Measurements from ENCODE around the gene TMPRSS13.

The TMPRSS13 gene

DNA sequence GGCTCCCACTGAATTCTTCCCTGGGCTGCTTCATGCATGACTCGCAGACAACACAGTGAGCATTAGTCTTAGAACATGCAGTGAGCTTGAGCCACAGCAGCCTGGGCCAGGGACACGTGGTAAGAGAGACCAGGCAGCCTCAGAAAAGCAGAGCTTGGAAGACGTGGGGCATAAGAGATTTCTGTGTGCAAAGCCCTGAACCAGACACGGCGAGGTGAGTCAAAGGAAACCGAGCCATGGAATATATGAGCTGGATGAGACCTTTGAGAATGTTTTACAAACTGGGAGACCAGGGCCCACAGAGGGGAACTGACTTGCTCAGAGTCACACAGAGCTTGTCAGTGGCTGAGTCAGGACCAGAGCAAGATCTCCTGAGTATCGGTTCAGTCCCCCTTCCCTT lies 44.2 kb downstream of the TMPRSS13 start:
- DNase-seq: no peak

DNA sequence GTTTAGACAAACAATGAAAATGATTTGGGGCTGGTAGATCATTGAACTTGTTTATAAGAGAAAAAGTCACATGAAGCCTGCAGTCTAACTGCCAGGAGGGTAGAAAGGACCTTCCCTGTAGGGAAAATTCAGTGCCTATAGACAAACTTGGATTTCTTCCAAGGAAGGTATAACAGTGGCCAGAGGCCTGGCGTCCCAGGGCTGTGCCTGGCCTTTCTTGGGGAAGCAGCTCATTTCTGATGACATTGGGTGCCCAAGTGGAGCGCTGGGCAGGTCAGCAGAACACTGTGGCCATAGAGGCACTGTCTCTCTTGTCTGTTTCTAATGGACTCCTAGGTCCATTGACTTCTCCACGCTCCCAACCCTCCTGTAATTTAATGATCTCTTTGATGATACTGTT lies 46.1 kb downstream of the TMPRSS13 start:
- DNase-seq: no peak

DNA sequence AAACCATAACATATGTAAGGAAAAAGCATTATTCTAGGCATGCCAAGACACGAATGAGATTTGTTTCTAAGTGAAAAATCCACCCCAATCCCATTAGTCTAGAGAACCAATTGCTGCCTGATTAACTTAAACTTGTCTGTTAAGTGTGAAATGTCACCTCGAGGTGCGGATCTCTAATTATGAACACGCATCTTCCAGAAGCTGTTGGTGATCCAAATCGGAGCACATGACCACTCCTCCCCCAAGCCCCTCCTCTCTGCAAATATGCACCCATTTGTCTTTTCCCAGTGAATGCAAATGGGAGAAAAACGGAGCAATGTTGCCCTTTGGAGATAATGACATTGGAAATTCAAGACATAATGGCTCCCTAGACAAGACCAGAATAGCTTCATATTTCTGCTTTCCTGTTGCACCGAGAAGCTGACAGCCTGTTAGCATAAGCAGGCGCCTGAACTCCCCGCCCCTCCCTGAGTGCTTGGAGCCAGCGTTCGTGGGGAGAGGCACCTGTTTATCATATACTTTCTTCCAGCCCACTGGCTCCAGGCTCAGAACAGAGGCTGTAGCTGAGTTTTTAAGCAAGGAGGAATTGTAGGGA lies 46.8 kb downstream of the TMPRSS13 start:
- DNase-seq: no peak

DNA sequence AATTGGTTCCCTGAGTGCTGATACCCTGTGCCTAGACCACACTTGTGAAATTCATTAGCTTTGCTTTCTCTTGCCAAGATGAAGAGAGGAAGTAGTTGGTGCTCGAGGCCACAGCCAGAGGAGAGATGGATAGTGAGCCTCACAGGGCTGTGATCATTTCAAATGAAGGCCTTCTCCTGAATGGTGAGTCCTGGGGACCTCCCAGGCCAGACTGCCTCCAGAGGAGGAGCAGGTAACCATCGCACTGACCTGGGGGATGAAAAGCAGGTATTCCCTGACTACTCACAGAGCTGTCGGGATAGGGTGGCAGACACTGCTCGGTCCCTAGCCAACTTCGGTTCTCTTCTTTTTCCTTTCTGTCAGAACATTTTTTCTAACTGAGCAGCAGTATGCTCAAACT lies 48.0 kb downstream of the TMPRSS13 start:
- DNase-seq: no peak

DNA sequence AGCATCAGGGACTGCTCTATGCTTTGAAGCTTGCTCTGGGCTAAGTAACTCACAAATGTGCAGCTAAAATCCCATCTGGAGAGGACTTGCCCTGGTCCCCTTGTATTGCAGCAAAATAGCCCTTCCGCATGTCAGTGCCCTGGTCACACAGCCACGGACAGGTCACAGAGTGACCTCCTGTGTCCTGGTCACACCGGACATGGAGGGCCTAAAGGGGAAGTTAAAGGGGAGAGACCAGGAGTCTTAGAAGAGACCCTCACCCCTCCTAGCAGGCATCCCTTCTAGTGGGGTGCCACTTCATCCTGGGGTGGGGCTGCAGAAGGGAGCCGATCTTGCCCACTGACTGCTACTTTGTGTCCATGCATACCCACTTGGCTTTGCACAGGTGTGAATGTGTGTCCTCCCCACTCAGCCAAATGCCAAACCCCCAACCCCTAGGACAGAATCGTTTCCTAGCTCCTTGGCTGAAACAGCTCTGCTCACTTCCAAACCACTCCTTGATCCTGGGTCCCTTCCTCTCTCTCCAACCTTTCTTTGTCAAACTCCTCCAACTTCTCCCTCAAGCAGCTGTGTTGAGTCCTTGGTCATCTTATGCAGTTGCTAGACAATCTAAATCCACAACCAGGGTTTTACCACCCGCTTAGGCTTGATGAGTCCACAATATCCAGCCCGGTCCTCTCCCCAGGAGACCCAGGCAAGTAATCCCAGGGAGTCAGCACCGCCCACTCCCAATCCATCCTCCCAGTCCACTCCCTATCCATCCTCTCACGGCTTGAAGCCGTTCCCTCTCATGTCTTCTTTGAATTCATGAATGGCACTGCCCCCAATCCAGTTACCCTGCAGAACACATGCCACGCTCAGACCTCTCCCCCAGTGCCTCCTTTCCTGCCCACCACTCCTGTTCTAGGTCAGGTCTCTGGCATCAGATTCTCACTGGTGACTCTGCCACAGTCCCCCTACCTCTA lies 49.4 kb downstream of the TMPRSS13 start:
- no peak for DNase-seq

DNA sequence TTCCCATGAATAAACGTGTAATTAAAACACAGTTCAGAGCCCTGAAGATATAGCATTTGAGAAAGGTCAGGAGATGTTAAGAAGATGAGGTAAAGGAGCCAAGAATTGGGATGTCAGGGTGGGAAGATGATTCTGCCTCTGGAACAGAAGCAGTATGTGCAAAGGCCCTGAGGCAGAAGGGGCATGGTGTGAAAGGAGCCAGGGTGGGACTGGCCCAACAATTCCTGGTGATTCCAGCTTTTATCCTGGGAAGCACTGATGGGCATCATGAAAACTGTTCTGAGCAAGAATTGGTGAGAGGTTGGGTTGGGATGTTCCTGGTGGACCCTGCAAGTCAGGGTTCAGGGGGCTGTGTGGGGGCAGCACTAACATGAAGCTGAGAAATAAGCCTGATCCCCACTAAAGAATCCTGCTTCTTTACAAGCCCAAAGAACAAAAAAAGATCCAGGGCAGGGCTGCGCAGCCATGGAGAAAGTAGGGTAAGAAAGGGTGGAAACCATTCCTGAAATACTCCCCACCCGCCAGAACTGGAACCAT lies 50.2 kb downstream of the TMPRSS13 start:
- DNase-seq: no peak

DNA sequence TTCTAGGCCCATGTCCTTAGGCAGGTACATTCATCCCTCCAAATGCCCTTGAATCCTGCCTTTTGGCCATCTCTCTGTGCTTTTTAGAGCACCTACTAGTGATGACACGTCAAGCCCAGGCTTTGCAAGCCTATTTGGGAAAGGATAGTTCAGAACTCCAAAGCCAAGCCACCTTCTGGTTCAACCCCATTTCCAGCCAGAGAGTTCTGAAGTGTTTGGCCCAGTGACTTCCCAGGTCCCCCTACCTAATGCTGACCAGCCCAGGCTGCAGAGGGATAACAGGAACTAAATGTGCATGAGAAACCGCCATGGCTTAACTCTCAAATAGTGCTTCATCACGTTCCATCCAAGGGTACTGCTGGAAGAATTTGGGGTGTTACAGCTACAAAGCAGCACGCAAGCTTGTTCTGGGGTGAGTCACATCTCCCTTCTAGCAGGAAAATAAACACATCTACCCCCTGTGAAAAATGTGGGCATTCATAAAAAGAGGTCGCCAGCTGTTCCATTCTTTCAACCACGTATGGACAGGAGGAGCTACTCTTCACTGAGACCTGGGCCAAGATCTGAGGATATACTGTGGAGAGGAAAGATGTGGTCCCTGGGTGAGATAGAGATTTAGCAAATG lies 50.8 kb downstream of the TMPRSS13 start:
- DNase-seq: no peak

DNA sequence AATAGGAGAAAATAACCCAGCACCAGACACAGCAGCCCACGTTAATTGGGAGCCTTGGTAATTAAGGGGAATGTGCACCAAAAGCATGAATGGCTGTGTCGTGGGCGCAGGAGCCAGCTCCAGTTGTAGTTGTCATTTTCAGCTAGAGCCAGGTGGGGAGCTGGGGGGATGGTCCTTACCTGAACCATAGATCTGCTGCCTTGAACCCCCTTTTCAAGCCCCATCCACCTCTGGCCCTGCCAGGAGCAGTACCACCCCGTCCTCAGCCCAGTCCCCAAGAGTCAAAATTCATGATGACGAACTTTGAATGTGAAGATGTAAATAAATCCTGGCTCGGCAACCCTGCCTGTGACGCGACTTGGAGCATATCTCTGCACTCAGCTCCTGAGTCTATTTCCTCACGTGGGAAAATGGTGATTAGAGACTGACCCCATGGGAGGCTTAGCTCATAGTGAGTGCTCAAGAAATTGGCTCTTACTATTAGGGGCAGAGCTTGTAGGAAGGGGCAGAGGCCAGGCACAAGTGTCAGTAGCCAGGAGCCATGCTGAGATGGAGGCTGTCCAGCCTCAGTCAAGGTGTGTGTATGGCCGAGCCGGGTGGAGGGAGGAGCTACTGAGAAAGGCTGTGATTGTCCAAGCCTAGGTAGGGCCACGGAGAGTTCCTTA lies 52.0 kb downstream of the TMPRSS13 start:
- no peak for DNase-seq

DNA sequence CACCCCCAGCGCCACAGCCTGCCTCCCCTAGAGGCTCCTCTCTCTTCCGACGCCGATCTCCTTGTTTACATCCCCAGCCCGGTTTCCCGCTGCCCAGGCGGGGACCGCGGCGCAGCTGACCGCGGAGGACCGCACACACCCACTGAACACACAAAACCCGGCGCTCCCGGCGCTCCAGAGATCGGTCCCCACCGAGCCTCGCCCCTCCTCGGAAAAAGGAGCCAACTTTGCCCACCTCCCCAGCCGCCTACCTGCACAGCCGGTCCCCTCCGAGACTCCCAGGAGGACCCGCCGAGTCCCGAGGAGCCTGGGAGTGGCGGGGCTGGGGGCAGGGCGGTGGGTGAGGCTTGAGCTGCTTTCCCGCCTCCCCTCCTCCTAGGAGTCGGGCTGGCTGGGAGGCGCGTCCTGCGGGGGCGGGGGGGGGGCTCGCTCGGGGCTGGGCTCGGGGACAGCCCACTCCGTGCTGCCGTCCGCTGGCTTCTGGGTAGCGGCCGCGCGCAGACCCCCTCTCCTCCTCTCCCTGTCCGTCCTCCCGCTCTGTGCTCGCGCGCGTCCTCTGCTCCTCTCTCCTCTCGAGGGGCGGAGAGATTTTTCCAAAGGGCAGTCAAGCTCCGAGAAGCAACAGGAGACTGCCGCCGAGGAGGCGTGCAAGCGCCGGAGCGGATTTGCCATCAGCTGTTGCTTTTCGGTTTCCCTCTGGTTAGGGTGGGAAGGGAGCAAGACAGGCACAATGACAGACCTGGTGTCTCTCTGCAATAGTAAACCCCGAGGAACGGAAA lies 52.7 kb downstream of the TMPRSS13 start, which contains the start of gene FXYD6:
Gene FXYD6 (minus strand): TSS at position 318 of the 779 bp plus-strand sequence. CDS start 33,882 bp downstream, outside the sequence.
- DNase-seq: no peak

DNA sequence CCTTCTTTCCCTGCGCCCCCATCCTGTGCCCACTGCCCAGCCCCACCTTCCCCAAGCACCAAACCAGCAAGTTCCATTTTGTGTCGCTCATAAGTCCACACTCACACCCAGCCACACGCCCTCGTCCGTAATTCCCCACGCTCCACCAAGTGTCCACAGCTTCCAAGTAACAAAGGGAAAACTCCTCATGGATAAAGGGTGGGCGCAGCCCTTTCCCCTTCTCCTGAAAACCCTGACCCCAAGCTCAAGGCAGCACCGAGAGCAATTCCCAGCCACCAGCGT lies 53.2 kb downstream of the TMPRSS13 start:
- no peak for DNase-seq

DNA sequence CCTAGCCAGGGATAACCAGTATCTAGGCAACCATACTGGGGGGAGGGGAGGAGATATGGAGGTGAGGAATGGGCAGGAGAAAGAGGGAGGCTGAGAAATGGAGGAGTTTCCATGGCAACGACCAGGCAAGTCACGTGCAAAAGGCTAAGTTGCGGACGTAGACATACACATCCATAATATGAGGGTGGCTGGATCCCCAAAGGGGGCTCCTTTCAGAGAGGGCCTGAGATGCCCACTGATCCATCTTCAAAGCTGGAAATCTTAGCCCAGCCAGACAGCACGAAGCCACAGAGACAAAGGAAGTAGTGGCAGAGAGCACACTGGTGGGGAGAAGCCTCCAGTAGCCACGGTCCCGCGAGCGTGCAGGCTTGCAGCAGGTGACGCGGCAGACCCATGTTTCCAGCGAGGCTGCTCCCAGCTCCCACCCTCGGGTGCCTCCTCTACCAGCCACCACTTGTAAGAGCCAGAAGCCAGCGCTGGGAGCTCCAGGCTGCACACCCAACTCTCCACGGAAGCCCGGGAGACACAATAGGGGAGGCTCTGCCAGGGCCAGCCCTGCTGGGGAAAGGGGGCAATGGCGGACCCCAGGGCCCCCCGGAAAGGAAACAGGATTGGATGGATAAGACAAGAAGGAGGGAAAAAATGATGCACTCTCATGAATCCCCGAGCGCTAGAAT lies 53.7 kb downstream of the TMPRSS13 start:
- peak; percentile 20 for DNase-seq

DNA sequence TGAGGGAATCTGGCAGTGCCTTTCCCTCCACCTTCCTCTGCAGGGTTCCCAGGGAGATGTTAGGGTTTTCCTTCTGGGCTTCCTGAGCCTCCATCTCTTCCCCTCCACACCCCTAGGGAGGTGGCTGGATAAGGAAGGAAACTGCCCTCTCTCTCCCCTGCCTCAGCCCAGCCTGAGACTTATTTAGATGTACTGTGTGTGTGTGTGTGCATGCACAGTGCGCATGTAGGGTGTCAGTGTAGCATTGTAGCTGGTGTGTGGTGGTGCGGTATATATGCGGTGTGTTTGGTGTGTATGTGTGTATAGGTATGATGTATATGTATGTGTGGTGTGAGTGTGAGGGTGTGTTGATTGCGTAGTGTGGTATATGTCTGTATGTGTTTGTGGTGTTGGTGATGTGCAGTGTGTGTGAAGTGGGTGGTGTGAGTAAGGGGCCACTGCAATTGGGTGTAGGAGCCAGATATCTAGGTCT lies 54.3 kb downstream of the TMPRSS13 start:
- no peak for DNase-seq

DNA sequence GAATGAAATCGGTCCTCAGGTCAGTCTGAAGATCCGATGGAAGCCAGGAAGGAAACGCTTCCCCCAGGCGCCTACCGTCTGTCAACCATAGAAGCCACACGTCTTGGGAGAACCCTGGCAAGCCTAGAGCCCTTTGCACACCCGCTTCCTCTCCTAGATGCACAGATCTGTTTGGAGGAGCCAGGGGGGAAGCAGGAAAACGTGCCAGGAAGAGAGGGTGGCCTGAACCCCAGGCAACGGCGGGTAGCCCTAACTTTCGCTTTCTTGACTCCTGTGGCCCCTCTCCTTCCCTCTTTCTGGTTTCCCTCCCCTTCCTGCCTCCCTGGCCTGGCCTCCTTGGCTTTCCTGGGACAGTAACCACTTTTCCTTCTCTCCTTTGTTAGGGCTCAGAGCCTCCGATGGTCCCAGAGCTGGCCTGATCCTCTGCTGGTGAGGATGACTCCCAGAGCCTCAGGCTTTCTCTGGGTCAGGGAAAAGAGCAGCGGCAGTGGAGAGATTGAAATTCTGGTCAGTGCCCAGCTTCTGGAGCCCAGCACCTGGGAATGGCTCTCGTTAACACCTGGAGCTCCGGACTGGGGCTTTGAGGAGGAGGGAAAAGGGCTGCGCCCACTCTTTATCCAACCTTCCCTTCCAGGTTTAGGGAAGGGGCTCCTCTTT lies 54.8 kb downstream of the TMPRSS13 start:
- no peak for DNase-seq

DNA sequence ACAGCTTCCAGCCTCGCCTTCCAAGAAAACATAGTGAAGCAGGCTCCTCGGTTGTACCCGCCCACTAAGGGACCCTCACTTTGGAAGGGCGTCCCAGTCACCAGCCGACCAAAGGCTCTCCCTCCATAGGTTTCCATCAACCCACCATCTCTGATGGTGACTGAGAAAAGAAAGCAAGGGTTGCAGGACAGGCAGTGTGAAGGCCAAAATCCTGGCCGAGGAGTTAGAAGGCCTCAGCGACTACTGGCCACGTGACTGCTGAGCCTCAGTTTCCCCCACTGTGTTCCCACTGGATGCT lies 55.4 kb downstream of the TMPRSS13 start:
- DNase-seq: no peak

DNA sequence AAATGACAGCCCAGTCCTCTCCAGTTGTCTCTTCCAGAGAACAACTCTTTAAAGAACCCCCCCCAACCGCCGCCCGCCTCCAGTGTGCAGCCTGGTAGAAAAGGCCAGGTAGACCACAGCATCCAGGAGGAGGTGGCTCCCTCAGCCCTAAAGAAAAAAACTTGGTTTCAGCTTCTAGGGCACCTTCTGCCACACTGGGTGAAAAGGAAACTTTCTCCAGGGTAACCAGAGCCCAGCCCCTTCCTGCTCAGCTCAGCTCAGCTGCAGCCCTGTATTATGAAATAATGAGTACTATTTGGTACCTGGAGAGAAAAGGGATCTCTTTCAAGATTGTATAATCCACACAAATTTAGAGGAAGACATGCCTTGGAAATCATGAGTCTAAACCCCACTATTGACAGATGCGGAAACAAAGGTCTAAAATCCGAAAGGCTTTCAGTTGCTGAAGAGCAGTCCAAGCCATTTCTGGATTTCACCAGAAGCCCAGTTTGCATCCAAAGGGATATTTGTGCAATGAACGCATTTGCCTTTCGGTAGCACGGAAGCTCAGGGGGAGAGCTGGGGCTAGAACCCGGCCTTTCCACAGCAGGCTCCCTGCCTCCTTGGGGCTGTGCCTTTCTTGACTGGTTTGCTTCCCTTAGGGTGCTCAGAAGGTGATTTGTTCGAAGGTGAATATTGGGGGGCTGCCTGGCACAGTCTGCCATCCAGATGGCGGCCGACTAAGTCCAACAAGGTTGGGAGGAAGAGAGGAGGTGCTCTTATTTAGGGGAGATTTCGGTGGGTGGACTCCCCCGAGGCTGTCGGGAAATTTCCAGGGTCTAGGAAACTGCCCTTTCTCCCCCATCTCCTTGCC lies 56.0 kb downstream of the TMPRSS13 start:
- no peak for DNase-seq

DNA sequence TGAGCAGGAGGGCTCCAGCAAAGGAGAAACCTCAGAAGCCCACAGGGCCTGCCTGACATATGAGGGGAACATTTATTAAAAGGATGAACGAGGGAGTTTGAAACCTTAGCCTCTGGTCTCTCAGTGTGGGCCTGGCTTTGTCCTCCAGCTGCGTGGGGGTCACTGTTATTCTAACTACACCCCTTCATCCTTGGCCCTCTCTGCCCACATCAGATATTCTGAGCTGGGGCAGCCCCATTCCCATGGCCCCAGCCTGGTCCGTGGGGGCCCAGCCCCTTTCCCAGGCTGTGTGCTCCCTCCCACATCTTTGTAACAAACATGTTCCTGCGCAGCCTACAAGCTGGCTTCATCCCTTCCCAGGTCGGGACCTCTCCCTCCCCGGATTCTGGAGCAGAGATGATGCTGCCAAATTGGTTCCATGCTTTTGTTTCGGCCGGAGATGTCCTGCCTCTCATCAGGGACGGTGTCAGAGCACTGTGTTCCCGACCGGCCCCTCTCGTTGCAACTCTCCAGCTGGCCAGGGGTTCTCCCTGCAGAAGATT lies 56.7 kb downstream of the TMPRSS13 start:
- DNase-seq: no peak

DNA sequence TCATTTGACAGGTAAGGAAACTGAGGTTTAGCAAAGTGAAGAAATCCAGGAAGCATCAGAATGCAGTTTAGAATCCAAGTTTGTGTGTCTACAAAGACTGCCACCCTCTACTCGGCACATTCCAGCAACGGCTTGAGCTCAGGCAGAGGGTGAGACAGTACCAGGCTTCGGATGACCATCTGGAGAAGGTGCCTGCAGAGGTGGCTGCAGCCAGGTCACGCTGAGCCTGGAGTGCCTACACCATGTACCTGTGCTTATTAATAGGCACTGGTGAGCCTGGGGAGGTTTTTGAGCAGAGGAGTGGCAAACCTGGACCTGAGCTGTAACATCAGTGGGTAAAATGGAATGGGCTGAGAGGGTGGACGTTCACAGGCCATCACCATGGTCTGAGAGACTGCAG lies 57.4 kb downstream of the TMPRSS13 start:
- no peak for DNase-seq

DNA sequence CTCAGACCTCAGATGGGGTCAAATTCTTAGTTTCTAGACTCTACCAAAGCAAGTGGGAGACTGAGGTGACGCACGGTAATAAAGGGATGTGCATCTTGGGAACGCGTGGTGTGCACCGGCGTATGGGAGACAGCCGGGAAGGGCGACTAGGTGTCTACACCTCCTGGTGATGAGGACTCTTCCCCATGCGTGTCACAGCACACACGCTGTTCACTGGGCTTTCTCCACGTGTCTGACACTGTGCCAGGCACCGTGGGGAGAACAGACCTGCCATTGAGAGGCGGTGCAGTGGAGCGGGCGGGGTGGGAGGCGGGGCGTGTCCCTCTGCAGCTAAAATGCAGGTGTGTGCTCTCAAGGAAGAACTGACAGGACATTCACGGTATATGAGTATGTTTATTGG lies 58.0 kb downstream of the TMPRSS13 start:
- no peak for DNase-seq

DNA sequence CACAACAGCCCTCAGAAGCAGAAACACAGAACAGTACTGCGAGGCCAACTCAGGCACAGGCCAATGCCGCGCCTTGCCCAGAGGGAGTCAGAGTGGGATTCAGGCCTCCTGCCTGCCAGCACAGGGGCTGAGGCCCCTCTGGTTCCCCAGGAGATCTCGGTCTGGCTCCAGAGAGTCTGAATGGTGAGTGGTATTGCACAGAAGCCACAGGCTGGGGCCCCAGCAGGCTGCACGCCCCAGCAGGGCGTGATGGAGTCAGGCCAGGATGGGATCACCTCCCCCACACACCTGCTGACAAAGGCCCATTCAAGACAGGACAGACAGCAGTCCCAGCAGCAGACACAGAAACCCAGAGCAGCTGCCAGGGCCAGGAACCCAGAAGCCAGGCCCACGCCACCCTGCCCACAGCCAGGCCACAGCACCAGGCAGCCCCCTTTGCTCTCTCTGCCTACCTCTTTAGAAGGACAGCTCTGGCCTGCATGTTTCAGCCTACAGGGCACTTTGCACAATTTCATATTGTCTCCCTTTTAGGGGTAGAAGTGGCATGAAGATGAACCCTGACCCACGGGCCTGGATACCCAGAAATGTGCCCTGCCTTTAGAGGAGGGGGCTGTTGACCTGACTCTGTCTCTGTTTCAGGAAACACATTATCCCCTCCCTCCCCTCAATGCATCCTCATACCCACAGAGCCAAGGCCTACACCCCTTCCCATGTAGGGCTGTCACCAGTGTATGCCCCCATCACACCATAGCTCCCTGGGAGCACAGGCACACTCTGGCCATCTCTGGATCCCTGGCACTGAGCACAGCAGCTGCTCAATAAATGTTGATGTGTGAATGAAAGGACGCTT lies 58.9 kb downstream of the TMPRSS13 start:
- DNase-seq: no peak

All from activated naive CD4-positive, alpha-beta T cell treated with anti-CD3 and anti-CD28 coated beads, Interleukin-2, amount 50 U/mL, for 16 hours (primary cell).